Peyer's patch (tissue), 4 donors: ENCODE data around the gene MINAR1. TPM values are rescaled to one million over a fixed set of nuclear protein-coding genes. Genes with fewer than 3 reads are reported as not detected.

Experiments
- DNase-seq, 3 donors: peaks; one replicate each; pipeline ENCODE4 v3.0.0-alpha.2; 2017 to 2019
- H3K27ac ChIP-seq, 4 donors: fragments of 200-600 bp; sonication (generic); one replicate each; pipeline ENCODE4 v1.5.1; 2016 to 2019
- H3K27me3 ChIP-seq, 2 donors: fragments of 200-600 bp; sonication (generic); one replicate each; pipeline ENCODE4 v1.5.1; 2019
- H3K36me3 ChIP-seq, 3 donors: fragments of 200-600 bp; sonication (generic); one replicate each; pipeline ENCODE4 v1.5.1; 2016 to 2019
- H3K4me1 ChIP-seq, 4 donors: fragments of 200-600 bp; sonication (generic); one replicate each; pipeline ENCODE4 v1.5.1; 2016 to 2019
- H3K4me3 ChIP-seq, 4 donors: fragments of 200-600 bp; sonication (generic); 1 replicate in 3 of 4; 2 replicates in 1 of 4; pipeline ENCODE4 v1.5.1; 2016 to 2019; ENCODE audit warnings: mild to moderate bottlenecking in 1 of 4
- H3K9me3 ChIP-seq, 4 donors: fragments of 200-600 bp; sonication (generic); one replicate each; pipeline ENCODE4 v1.5.1; 2016 to 2019; ENCODE audit warnings: mild to moderate bottlenecking in 1 of 4
- POLR2A ChIP-seq, 2 donors: fragments of 450-650 bp; IDR thresholded peaks; one replicate each; pipeline ENCODE4 v1.5.1; 2017; ENCODE audit warnings: antibody characterized with exemption in 2 of 2, mild to moderate bottlenecking in 2 of 2, moderate library complexity in 2 of 2
- total RNA-seq, 4 donors: library from RNA; depleted of rRNA; stranded (reverse); fragments of >200 nt; gene quantifications; one replicate each; pipeline ENCODE4 v1.1.0, GENCODE V29; 2016
- TF ChIP-seq, protein P1 (sequence below), 6 experiments: fragments of 450-650 bp in 4 of 6; fragments of 200-600 bp in 2 of 6; sonication (generic) in 1 of 6; IDR thresholded peaks; one replicate each; pipeline ENCODE4 v1.5.1; 2017 to 2019; ENCODE audit warnings: antibody characterized with exemption in 6 of 6, mild to moderate bottlenecking in 3 of 6, moderate library complexity in 1 of 6

MINAR1 gene
- total RNA-seq, 4 donors from 2014 or later = 0.13 to 1.7 (median 0.66) TPM; not detected in 1

DNA sequence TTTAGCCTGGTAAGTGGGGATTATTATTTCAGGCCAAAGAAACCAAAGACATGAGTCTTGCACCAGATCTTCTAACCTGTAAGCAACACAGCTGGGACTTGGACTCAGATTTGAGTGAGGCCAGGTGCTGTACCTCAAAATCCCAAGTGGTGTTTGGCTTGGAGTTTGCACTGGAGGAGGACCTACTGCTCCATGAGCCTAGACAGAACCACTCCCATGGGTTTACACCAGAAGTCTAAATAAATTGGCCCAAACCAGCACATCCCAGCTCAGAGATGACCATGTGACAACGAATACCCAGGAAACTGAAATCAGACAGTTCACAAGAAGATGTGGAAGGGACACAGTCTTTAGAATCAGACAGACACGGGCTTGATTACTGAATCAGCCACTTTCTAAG, 47.5 kb downstream of the MINAR1 start:
- Histone ChIP-seq H3K4me3 (no peak overlapping the region), H3K9me3 (no peaks in the 10 kb centered on the region), H3K36me3 (no peaks in the 10 kb centered on the region), H3K27me3 (no peaks in the 10 kb centered on the region), H3K27ac (no peak overlapping the region), H3K4me1 (no peaks in the 10 kb centered on the region)
- no peak for TF ChIP-seq POLR2A (IDR thresholded peaks at IDR 0.05)
- TF ChIP-seq, protein P1, sequence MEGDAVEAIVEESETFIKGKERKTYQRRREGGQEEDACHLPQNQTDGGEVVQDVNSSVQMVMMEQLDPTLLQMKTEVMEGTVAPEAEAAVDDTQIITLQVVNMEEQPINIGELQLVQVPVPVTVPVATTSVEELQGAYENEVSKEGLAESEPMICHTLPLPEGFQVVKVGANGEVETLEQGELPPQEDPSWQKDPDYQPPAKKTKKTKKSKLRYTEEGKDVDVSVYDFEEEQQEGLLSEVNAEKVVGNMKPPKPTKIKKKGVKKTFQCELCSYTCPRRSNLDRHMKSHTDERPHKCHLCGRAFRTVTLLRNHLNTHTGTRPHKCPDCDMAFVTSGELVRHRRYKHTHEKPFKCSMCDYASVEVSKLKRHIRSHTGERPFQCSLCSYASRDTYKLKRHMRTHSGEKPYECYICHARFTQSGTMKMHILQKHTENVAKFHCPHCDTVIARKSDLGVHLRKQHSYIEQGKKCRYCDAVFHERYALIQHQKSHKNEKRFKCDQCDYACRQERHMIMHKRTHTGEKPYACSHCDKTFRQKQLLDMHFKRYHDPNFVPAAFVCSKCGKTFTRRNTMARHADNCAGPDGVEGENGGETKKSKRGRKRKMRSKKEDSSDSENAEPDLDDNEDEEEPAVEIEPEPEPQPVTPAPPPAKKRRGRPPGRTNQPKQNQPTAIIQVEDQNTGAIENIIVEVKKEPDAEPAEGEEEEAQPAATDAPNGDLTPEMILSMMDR (IDR thresholded peaks at IDR 0.05) = no peak
- no peak for DNase-seq

DNA sequence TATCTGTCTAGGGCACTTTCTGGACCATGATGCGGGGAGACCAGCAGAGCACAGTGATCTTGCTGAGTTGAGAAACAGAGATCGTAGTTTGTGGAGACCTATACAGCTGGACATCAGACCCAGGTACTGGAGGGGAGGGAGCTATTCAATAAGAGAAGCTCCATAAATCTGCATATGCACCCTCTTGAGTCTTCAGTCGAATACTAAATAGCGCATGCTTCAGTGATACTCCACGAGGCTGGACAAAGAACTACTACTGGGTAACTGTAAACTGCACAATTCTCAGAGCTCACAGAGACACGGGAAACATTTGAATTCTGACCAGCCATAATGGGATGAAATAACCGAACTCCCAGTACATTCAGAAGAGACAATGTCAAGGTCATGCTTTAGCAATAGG, 49.7 kb downstream of the MINAR1 start:
- no peaks in the 10 kb centered on the region for H3K9me3 ChIP-seq
- no peaks in the 10 kb centered on the region for H3K4me1 ChIP-seq
- H3K4me3 ChIP-seq = no peak overlapping the region
- no peak overlapping the region for H3K27ac ChIP-seq
- TF ChIP-seq POLR2A (IDR thresholded peaks at IDR 0.05) = no peak
- TF ChIP-seq, protein P1 (IDR thresholded peaks at IDR 0.05) = no peak
- no peak for DNase-seq
- H3K27me3 ChIP-seq = no peaks in the 10 kb centered on the region
- H3K36me3 ChIP-seq = no peaks in the 10 kb centered on the region

Other genes starting within 250 kb of the MINAR1 start
- not detected for gene ANKRD34C, start 149.6 kb upstream of the MINAR1 start, total RNA-seq
- gene TMED3, start 121.2 kb upstream of the MINAR1 start, total RNA-seq = 10 to 100 TPM; 21.0 to 52.0 (median 26.8) TPM